ENCODE data around the gene IQCK. TPM values are rescaled to one million over a fixed set of nuclear protein-coding genes. Genes with fewer than 3 reads are reported as not detected.

The IQCK gene
- polyA plus RNA-seq, 3 donors = 0.52 to 1.2 (median 0.58) TPM

- no peak overlapping the region for H3K4me2 ChIP-seq (replicated peaks; ENCODE audit: extremely low read depth, low read length, poor library complexity, severe bottlenecking)
- no peak overlapping the region for H3K27ac Mint-ChIP-seq
- H3K4me3 Mint-ChIP-seq = no peak overlapping the region
- no peak overlapping the region for H3K4me3 ChIP-seq (replicated peaks in 1 of 3; ENCODE audit: low read depth in 2 of 3, low read length in 3 of 3)
- H3K36me3 ChIP-seq (replicated peaks in 1 of 2; ENCODE audit: control insufficient read depth in 1 of 2, insufficient read depth in 2 of 2, low read length in 2 of 2) = no peaks in the 10 kb centered on the region
- TF ChIP-seq CTCF (IDR thresholded peaks at IDR 0.05) = no peak
- H3K27me3 ChIP-seq (ENCODE audit: control insufficient read depth in 2 of 2, insufficient read depth in 2 of 2, low read length in 2 of 2) = no peaks in the 10 kb centered on the region
- H3K79me2 ChIP-seq (ENCODE audit: insufficient read depth, low read length) = no peaks in the 10 kb centered on the region
- no peak for DNase-seq
- H3K9me3 ChIP-seq (replicated peaks in 1 of 2; ENCODE audit: control insufficient read depth in 1 of 2, insufficient read depth in 1 of 2, low read length in 2 of 2) = no peaks in the 10 kb centered on the region
- H3K9me3 Mint-ChIP-seq = no peaks in the 10 kb centered on the region
- no peak overlapping the region for H2AFZ ChIP-seq (ENCODE audit: insufficient read depth, low read depth, low read length, poor library complexity, severe bottlenecking)
- WGBS (ENCODE audit: insufficient coverage) = 88% methylated on average over 3 of the region's 4 CpGs
- intact Hi-C loops (cut with micrococcal nuclease) = no loop called here
- no peaks in the 10 kb centered on the region for H3K36me3 Mint-ChIP-seq
- no peaks in the 10 kb centered on the region for H4K20me1 ChIP-seq (ENCODE audit: insufficient read depth, low read length)
- H3K9ac ChIP-seq (ENCODE audit: insufficient read depth, low read length, poor library complexity, severe bottlenecking) = no peak overlapping the region
- peaks cover 0 to 2% (median 1%) of the 10 kb centered on the region in 3 donors for H3K27me3 Mint-ChIP-seq (ENCODE audit: low read depth in 3 of 3)
- H3K4me1 ChIP-seq (ENCODE audit: control insufficient read depth in 1 of 2, insufficient read depth in 2 of 2, low read length in 2 of 2) = no peaks in the 10 kb centered on the region
- no peak overlapping the region for H3K27ac ChIP-seq (ENCODE audit: low read depth in 1 of 2, low read length in 2 of 2)
- H3K4me1 Mint-ChIP-seq = peaks cover 2% of the 10 kb centered on the region
Measured at GRCh38 chr16:19749571-19750080, 31.6 kb downstream of the IQCK start.

GRCh38 chr16:19751478-19752385, 33.7 kb downstream of the IQCK start:
- no peak overlapping the region for H3K4me3 Mint-ChIP-seq
- no peak overlapping the region for H3K4me2 ChIP-seq (replicated peaks; ENCODE audit: extremely low read depth, low read length, poor library complexity, severe bottlenecking)
- H3K9me3 ChIP-seq (replicated peaks in 1 of 2; ENCODE audit: control insufficient read depth in 1 of 2, insufficient read depth in 1 of 2, low read length in 2 of 2) = no peaks in the 10 kb centered on the region
- no peak for TF ChIP-seq CTCF (IDR thresholded peaks at IDR 0.05)
- peaks cover 2% of the 10 kb centered on the region for H3K4me1 Mint-ChIP-seq
- no peak overlapping the region for H3K4me3 ChIP-seq (replicated peaks in 1 of 3; ENCODE audit: low read depth in 2 of 3, low read length in 3 of 3)
- peaks cover 0 to 5% (median 2%) of the 10 kb centered on the region in 3 donors for H3K27me3 Mint-ChIP-seq (ENCODE audit: low read depth in 3 of 3)
- H3K36me3 Mint-ChIP-seq = no peaks in the 10 kb centered on the region
- no peaks in the 10 kb centered on the region for H3K79me2 ChIP-seq (ENCODE audit: insufficient read depth, low read length)
- no peak overlapping the region for H3K9ac ChIP-seq (ENCODE audit: insufficient read depth, low read length, poor library complexity, severe bottlenecking)
- no peaks in the 10 kb centered on the region for H3K27me3 ChIP-seq (ENCODE audit: control insufficient read depth in 2 of 2, insufficient read depth in 2 of 2, low read length in 2 of 2)
- WGBS (ENCODE audit: insufficient coverage) = 100% methylated on average over 3 of the region's 6 CpGs
- intact Hi-C loops (cut with micrococcal nuclease) = no loop called here
- H3K27ac Mint-ChIP-seq = no peak overlapping the region
- no peak overlapping the region for H2AFZ ChIP-seq (ENCODE audit: insufficient read depth, low read depth, low read length, poor library complexity, severe bottlenecking)
- no peaks in the 10 kb centered on the region for H3K9me3 Mint-ChIP-seq
- H3K27ac ChIP-seq (ENCODE audit: low read depth in 1 of 2, low read length in 2 of 2) = no peak overlapping the region
- H3K36me3 ChIP-seq (replicated peaks in 1 of 2; ENCODE audit: control insufficient read depth in 1 of 2, insufficient read depth in 2 of 2, low read length in 2 of 2) = no peaks in the 10 kb centered on the region
- H3K4me1 ChIP-seq (ENCODE audit: control insufficient read depth in 1 of 2, insufficient read depth in 2 of 2, low read length in 2 of 2) = no peaks in the 10 kb centered on the region
- no peak for DNase-seq
- no peaks in the 10 kb centered on the region for H4K20me1 ChIP-seq (ENCODE audit: insufficient read depth, low read length)
